WTC11 (cell line): ENCODE data around the gene MAP3K5. TPM values are rescaled to one million over a fixed set of nuclear protein-coding genes. Genes with fewer than 3 reads are reported as not detected.
A peak's percentile ranks its signal among the peaks of the same experiment; 100 is the strongest.

ENCODE experiments used
- AFF4 ChIP-seq: sonication (generic); formaldehyde crosslinking; IDR thresholded peaks from 2 replicates; pipeline ENCODE4 v1.8.1; 2023; ENCODE audit warnings: mild to moderate bottlenecking, missing genetic modification reagents, borderline replicate concordance
- ATF1 ChIP-seq: sonication (generic); formaldehyde crosslinking; IDR thresholded peaks from 2 replicates; pipeline ENCODE4 v1.8.1; 2023; ENCODE audit warnings: mild to moderate bottlenecking, moderate library complexity, missing genetic modification reagents
- CTCF ChIP-seq: fragments of 200-600 bp; IDR thresholded peaks from 2 replicates; pipeline ENCODE4 v1.8.0; 2022; ENCODE audit warnings: antibody characterized with exemption
- EMX1 ChIP-seq: fragments of 250-450 bp; sonication (Bioruptor Pico); IDR thresholded peaks from 2 replicates; pipeline ENCODE4 v1.8.0; 2021; ENCODE audit warnings: mild to moderate bottlenecking
- FOXP1 ChIP-seq: sonication (generic); formaldehyde crosslinking; IDR thresholded peaks from 2 replicates; pipeline ENCODE4 v1.8.0; 2022; ENCODE audit warnings: missing genetic modification reagents, mild to moderate bottlenecking, moderate library complexity, borderline replicate concordance
- GABPB1 ChIP-seq: sonication (generic); formaldehyde crosslinking; IDR thresholded peaks from 2 replicates; pipeline ENCODE4 v1.8.1; 2023; ENCODE audit warnings: mild to moderate bottlenecking, missing genetic modification reagents
- IRF2 ChIP-seq: sonication (generic); formaldehyde crosslinking; IDR thresholded peaks from 2 replicates; pipeline ENCODE4 v1.8.0; 2022; ENCODE audit warnings: low read depth, missing genetic modification reagents, borderline replicate concordance
- JAZF1 ChIP-seq: fragments of 250-450 bp; sonication (Bioruptor Pico); IDR thresholded peaks from 2 replicates; pipeline ENCODE4 v1.9.0; 2021; ENCODE audit warnings: moderate library complexity, mild to moderate bottlenecking, inconsistent platforms
- JUN ChIP-seq: sonication (generic); formaldehyde crosslinking; IDR thresholded peaks from 2 replicates; pipeline ENCODE4 v1.8.0; 2023; ENCODE audit warnings: mild to moderate bottlenecking, missing genetic modification reagents
- KAT7 ChIP-seq: sonication (generic); formaldehyde crosslinking; IDR thresholded peaks from 2 replicates; pipeline ENCODE4 v1.8.1; 2023; ENCODE audit warnings: missing genetic modification reagents, mild to moderate bottlenecking, borderline replicate concordance
- MXD4 ChIP-seq: fragments of 250-450 bp; sonication (Bioruptor Pico); IDR thresholded peaks from 2 replicates; pipeline ENCODE4 v1.8.0; 2021; ENCODE audit warnings: mild to moderate bottlenecking, moderate library complexity, borderline replicate concordance
- MYBL2 ChIP-seq: sonication (generic); formaldehyde crosslinking; IDR thresholded peaks from 2 replicates; pipeline ENCODE4 v1.8.1; 2023; ENCODE audit warnings: mild to moderate bottlenecking, moderate library complexity, missing genetic modification reagents
- NR3C1 ChIP-seq: sonication (generic); formaldehyde crosslinking; conservative IDR thresholded peaks from 2 replicates; pipeline ENCODE4 v1.8.1; 2023; ENCODE audit warnings: low read depth, mild to moderate bottlenecking, missing genetic modification reagents
- PRRX2 ChIP-seq: fragments of 250-450 bp; sonication (Bioruptor Pico); IDR thresholded peaks from 2 replicates; pipeline ENCODE4 v1.8.0; 2021; ENCODE audit warnings: mild to moderate bottlenecking
- SMAD3 ChIP-seq: sonication (generic); formaldehyde crosslinking; IDR thresholded peaks from 2 replicates; pipeline ENCODE4 v1.8.0; 2022; ENCODE audit warnings: missing genetic modification reagents, mild to moderate bottlenecking, borderline replicate concordance
- SMAD4 ChIP-seq: sonication (generic); formaldehyde crosslinking; IDR thresholded peaks from 2 replicates; pipeline ENCODE4 v1.8.0; 2022; ENCODE audit warnings: mild to moderate bottlenecking, missing genetic modification reagents
- SP1 ChIP-seq: sonication (generic); formaldehyde crosslinking; conservative IDR thresholded peaks from 2 replicates; pipeline ENCODE4 v1.8.1; 2022; ENCODE audit warnings: missing genetic modification reagents
- USF1 ChIP-seq: sonication (generic); formaldehyde crosslinking; IDR thresholded peaks from 2 replicates; pipeline ENCODE4 v1.8.0; 2022; ENCODE audit warnings: mild to moderate bottlenecking, missing genetic modification reagents
- ZNF121 ChIP-seq: sonication (generic); formaldehyde crosslinking; IDR thresholded peaks from 2 replicates; pipeline ENCODE4 v1.8.0; 2023; ENCODE audit warnings: missing genetic modification reagents
- ZNF138 ChIP-seq: sonication (generic); formaldehyde crosslinking; conservative IDR thresholded peaks from 2 replicates; pipeline ENCODE4 v1.8.1; 2022; ENCODE audit warnings: mild to moderate bottlenecking, moderate library complexity, missing genetic modification reagents
- ZNF219 ChIP-seq: sonication (generic); formaldehyde crosslinking; IDR thresholded peaks from 2 replicates; pipeline ENCODE4 v1.8.0; 2023; ENCODE audit warnings: missing genetic modification reagents, mild to moderate bottlenecking, borderline replicate concordance
- ZNF317 ChIP-seq: sonication (generic); formaldehyde crosslinking; IDR thresholded peaks from 2 replicates; pipeline ENCODE4 v1.8.1; 2023; ENCODE audit warnings: low read depth, mild to moderate bottlenecking, moderate library complexity, missing genetic modification reagents, borderline replicate concordance
- ZNF396 ChIP-seq: fragments of 250-450 bp; sonication (Bioruptor Pico); IDR thresholded peaks from 2 replicates; pipeline ENCODE4 v1.8.0; 2021; ENCODE audit warnings: mild to moderate bottlenecking, moderate library complexity, borderline replicate concordance
- ZNF423 ChIP-seq: fragments of 250-450 bp; sonication (Bioruptor Pico); IDR thresholded peaks from 2 replicates; pipeline ENCODE4 v2.1.2; 2022; ENCODE audit warnings: mild to moderate bottlenecking, moderate library complexity
- ZNF671 ChIP-seq: fragments of 250-450 bp; sonication (Bioruptor Pico); IDR thresholded peaks from 2 replicates; pipeline ENCODE4 v1.8.0; 2021; ENCODE audit warnings: mild to moderate bottlenecking
- total RNA-seq: library from RNA; stranded (reverse); gene quantifications from 3 replicates; pipeline ENCODE4 v1.2.3, GENCODE V29; 2021
- TF ChIP-seq, protein P1 (sequence below): fragments of 250-450 bp; sonication (Bioruptor Pico); IDR thresholded peaks from 2 replicates; pipeline ENCODE4 v2.1.2; 2022; ENCODE audit warnings: mild to moderate bottlenecking, moderate library complexity
- TF ChIP-seq, protein P2 (sequence below): fragments of 250-450 bp; sonication (Bioruptor Pico); IDR thresholded peaks from 2 replicates; pipeline ENCODE4 v1.9.0; 2021; ENCODE audit warnings: mild to moderate bottlenecking, borderline replicate concordance
- TF ChIP-seq, protein P3 (sequence below): sonication (generic); formaldehyde crosslinking; IDR thresholded peaks from 2 replicates; pipeline ENCODE4 v1.8.0; 2022; ENCODE audit warnings: mild to moderate bottlenecking, missing genetic modification reagents

MAP3K5 gene
- total RNA-seq, 1 experiment from 2014 or later: 1.6 TPM

DNA sequence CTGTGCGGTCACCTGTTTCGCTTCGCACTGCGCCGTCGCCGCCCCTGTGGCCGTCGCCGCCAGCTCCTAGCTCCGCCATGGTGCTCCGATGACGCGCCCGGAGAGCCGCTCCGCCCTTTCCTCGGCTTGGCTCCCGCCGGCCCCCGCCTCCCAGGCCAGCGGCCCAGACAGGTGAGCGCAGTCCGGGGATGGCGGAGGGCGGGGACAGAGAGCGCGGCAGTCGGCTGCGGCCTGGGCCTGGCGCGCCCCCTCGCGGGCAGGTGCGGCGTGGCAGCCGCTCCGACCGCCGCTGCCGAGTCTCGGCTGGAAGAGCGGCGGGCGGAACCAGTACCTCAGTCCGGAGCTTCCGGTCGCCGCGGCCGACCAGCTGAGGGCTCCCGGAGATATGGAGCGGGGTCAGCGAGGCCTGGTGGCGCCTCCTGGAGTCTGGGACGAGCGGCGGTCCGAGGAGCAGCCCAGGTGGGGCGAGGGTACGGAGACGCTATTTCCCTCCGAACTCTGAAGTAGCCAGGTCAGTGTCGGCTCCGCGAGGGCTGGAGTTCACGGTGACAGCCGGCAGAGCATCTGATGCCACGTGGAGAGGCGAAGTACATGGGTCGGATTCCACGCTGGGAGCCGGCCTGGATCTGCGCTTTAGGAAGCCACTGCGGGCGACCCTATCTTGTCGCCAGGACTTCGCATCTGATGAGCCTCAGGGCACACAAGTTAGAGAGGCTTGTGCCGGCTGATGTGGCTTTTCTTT is 241.8 kb downstream of the MAP3K5 start, which contains the start of gene MAP7 (continued):
- TF ChIP-seq JUN (CRISPR knock-in tag): no peak
- TF ChIP-seq EMX1: no peak
- peak; percentile 94 for TF ChIP-seq FOXP1
- TF ChIP-seq IRF2 (CRISPR knock-in tag): no peak
- no peak for TF ChIP-seq MXD4 (CRISPR knock-in tag)
- peak; percentile 99 for TF ChIP-seq CTCF
- TF ChIP-seq, protein P1, sequence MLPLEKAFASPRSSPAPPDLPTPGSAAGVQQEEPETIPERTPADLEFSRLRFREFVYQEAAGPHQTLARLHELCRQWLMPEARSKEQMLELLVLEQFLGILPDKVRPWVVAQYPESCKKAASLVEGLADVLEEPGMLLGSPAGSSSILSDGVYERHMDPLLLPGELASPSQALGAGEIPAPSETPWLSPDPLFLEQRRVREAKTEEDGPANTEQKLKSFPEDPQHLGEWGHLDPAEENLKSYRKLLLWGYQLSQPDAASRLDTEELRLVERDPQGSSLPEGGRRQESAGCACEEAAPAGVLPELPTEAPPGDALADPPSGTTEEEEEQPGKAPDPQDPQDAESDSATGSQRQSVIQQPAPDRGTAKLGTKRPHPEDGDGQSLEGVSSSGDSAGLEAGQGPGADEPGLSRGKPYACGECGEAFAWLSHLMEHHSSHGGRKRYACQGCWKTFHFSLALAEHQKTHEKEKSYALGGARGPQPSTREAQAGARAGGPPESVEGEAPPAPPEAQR (CRISPR knock-in tag): no peak
- no peak for TF ChIP-seq ATF1 (CRISPR knock-in tag)
- TF ChIP-seq ZNF138: peak; percentile 93; the same call in 1 of the 2 replicates
- TF ChIP-seq, protein P2, sequence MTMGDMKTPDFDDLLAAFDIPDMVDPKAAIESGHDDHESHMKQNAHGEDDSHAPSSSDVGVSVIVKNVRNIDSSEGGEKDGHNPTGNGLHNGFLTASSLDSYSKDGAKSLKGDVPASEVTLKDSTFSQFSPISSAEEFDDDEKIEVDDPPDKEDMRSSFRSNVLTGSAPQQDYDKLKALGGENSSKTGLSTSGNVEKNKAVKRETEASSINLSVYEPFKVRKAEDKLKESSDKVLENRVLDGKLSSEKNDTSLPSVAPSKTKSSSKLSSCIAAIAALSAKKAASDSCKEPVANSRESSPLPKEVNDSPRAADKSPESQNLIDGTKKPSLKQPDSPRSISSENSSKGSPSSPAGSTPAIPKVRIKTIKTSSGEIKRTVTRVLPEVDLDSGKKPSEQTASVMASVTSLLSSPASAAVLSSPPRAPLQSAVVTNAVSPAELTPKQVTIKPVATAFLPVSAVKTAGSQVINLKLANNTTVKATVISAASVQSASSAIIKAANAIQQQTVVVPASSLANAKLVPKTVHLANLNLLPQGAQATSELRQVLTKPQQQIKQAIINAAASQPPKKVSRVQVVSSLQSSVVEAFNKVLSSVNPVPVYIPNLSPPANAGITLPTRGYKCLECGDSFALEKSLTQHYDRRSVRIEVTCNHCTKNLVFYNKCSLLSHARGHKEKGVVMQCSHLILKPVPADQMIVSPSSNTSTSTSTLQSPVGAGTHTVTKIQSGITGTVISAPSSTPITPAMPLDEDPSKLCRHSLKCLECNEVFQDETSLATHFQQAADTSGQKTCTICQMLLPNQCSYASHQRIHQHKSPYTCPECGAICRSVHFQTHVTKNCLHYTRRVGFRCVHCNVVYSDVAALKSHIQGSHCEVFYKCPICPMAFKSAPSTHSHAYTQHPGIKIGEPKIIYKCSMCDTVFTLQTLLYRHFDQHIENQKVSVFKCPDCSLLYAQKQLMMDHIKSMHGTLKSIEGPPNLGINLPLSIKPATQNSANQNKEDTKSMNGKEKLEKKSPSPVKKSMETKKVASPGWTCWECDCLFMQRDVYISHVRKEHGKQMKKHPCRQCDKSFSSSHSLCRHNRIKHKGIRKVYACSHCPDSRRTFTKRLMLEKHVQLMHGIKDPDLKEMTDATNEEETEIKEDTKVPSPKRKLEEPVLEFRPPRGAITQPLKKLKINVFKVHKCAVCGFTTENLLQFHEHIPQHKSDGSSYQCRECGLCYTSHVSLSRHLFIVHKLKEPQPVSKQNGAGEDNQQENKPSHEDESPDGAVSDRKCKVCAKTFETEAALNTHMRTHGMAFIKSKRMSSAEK (CRISPR knock-in tag): no peak
- peak; percentile 27; the same call in 1 of the 2 replicates for TF ChIP-seq KAT7 (CRISPR knock-in tag)
- TF ChIP-seq JAZF1 (CRISPR knock-in tag): no peak
- TF ChIP-seq PRRX2 (CRISPR knock-in tag): no peak
- TF ChIP-seq ZNF219 (CRISPR knock-in tag): no peak
- no peak for TF ChIP-seq ZNF121
- TF ChIP-seq ZNF423 (CRISPR knock-in tag): 0 out of 2 replicates have a peak, but pooled peaks have one; percentile 3
- TF ChIP-seq SP1 (CRISPR knock-in tag): peak; percentile 83
- TF ChIP-seq ZNF671 (CRISPR knock-in tag): no peak
- TF ChIP-seq USF1 (CRISPR knock-in tag): no peak
- no peak for TF ChIP-seq ZNF317 (CRISPR knock-in tag)
- TF ChIP-seq, protein P3, sequence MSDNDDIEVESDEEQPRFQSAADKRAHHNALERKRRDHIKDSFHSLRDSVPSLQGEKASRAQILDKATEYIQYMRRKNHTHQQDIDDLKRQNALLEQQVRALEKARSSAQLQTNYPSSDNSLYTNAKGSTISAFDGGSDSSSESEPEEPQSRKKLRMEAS (CRISPR knock-in tag): peak; percentile 89
- no peak for TF ChIP-seq GABPB1 (CRISPR knock-in tag)
- TF ChIP-seq SMAD3 (CRISPR knock-in tag): peak; percentile 10; the same call in 1 of the 2 replicates
- TF ChIP-seq SMAD4: 0 out of 2 replicates have a peak, but pooled peaks have one; percentile 34
- TF ChIP-seq AFF4 (CRISPR knock-in tag): peak; percentile 91; the same call in 1 of the 2 replicates
- TF ChIP-seq MYBL2 (CRISPR knock-in tag): 0 out of 2 replicates have a peak, but pooled peaks have one; percentile 59
- no peak for TF ChIP-seq ZNF396 (CRISPR knock-in tag)
- TF ChIP-seq NR3C1 (CRISPR knock-in tag): 0 out of 2 replicates have a peak, but pooled peaks have one; percentile 85
